Smooth muscle cell (in vitro differentiated cells): ENCODE results near the gene ARL5C. TPM values are rescaled to one million over a fixed set of nuclear protein-coding genes. Genes with fewer than 3 reads are reported as not detected.

ENCODE experiments used
- DNase-seq: peaks from one replicate; lab custom pipeline; 2025; ENCODE audit not compliant: unreplicated experiment; lab: John Stamatoyannopoulos, UW
- H2AFZ ChIP-seq: fragments of 200-600 bp; sonication (generic); 2 replicates; pipeline ENCODE4 v1.6.0; 2016; ENCODE audit warnings: antibody characterized with exemption, low read depth, mild to moderate bottlenecking
- H3F3A ChIP-seq: fragments of 200-600 bp; sonication (generic); 2 replicates; pipeline ENCODE4 v1.6.0; 2017; ENCODE audit warnings: antibody characterized with exemption, low read depth
- H3K27ac ChIP-seq: fragments of 200-600 bp; sonication (generic); 2 replicates; pipeline ENCODE4 v1.5.1; 2016; ENCODE audit warnings: low read depth, mild to moderate bottlenecking
- H3K27me3 ChIP-seq: fragments of 200-600 bp; sonication (generic); 2 replicates; pipeline ENCODE4 v1.6.1; 2016; ENCODE audit warnings: low read depth, mild to moderate bottlenecking
- H3K36me3 ChIP-seq: fragments of 200-600 bp; sonication (generic); 2 replicates; pipeline ENCODE4 v1.5.1; 2016; ENCODE audit warnings: low read depth
- H3K4me1 ChIP-seq: fragments of 200-600 bp; sonication (generic); 2 replicates; pipeline ENCODE4 v1.5.1; 2016; ENCODE audit warnings: low read depth
- H3K4me2 ChIP-seq: fragments of 200-600 bp; sonication (generic); 2 replicates; pipeline ENCODE4 v1.6.0; 2016; ENCODE audit warnings: mild to moderate bottlenecking
- H3K4me3 ChIP-seq: fragments of 200-600 bp; sonication (generic); 2 replicates; pipeline ENCODE4 v1.5.1; 2016; ENCODE audit warnings: mild to moderate bottlenecking
- H3K79me2 ChIP-seq: fragments of 200-600 bp; sonication (generic); 2 replicates; pipeline ENCODE4 v1.6.0; 2016; ENCODE audit warnings: low read depth, mild to moderate bottlenecking
- H3K9ac ChIP-seq: fragments of 200-600 bp; sonication (generic); 2 replicates; pipeline ENCODE4 v1.6.0; 2016; ENCODE audit warnings: low read depth
- H3K9me3 ChIP-seq: fragments of 200-600 bp; sonication (generic); replicated peaks from 2 replicates; pipeline ENCODE4 v1.5.1; 2016; ENCODE audit warnings: low read depth
- H4K20me1 ChIP-seq: fragments of 200-600 bp; sonication (generic); 2 replicates; pipeline ENCODE4 v1.6.0; 2016; ENCODE audit warnings: low read depth
- CTCF ChIP-seq: fragments of 200-600 bp; sonication (generic); IDR thresholded peaks from 2 replicates; pipeline ENCODE4 v1.5.1; 2017; ENCODE audit warnings: borderline replicate concordance, mild to moderate bottlenecking, antibody characterized with exemption; ENCODE audit not compliant: insufficient read depth, poor library complexity, severe bottlenecking
- WGBS: methylation state at CpG from one replicate; pipeline ENCODE4 v1.1.7; 2016; ENCODE audit warnings: low lambda C conversion rate; 5-methylcytosine and 5-hydroxymethylcytosine counted together
- polyA plus RNA-seq: library from polyadenylated mRNA; unstranded; fragments of >200 nt; fragmentation: Nextera tagmentation; extraction: Ambion mirVana; gene quantifications from 2 replicates; pipeline ENCODE4 v1.2.1, GENCODE V29; 2016
- total RNA-seq: library from RNA; depleted of rRNA; stranded (reverse); fragments of >200 nt; gene quantifications from 2 replicates; pipeline ENCODE4 v1.2.3, GENCODE V29; 2014

Gene ARL5C
- total and polyA plus RNA-seq, 2 experiments from 2014 or later = not detected

- peak within 1 kb of the TSS; percentile 72 for H3K4me3 ChIP-seq
- H3K27me3 ChIP-seq = peaks cover 11% of the 10 kb centered on the region
- no peaks in the 10 kb centered on the region for H3K36me3 ChIP-seq
- no peaks in the 10 kb centered on the region for H3K9me3 ChIP-seq
- no peaks in the 10 kb centered on the region for H3F3A ChIP-seq
- DNase-seq = no peak
- H3K4me2 ChIP-seq = peak within 1 kb of the TSS; percentile 84
- peak within 1 kb of the TSS; percentile 26 for H2AFZ ChIP-seq
- no peaks in the 10 kb centered on the region for H3K79me2 ChIP-seq
- H3K27ac ChIP-seq = no peak within 1 kb of the TSS
- no peak within 1 kb of the TSS for H3K9ac ChIP-seq
- no peaks in the 10 kb centered on the region for H4K20me1 ChIP-seq
- peaks cover 6% of the 10 kb centered on the region for H3K4me1 ChIP-seq
- WGBS = 1% methylated on average over 32 of the region's 68 CpGs
- no peak for TF ChIP-seq CTCF
These were observed 14.6 kb downstream of the ARL5C start, which contains the start of gene PLXDC1 for GRCh38 chr17:39151150-39151942. Gene PLXDC1 (minus strand): TSS chr17:39151637. CDS start chr17:39151437, 200 bp downstream.

- Histone ChIP-seq H2AFZ (no peak overlapping the region), H4K20me1 (no peaks in the 10 kb centered on the region), H3K79me2 (no peaks in the 10 kb centered on the region), H3K4me3 (peak overlapping the region; percentile 72), H3K9ac (no peak overlapping the region), H3K36me3 (no peaks in the 10 kb centered on the region), H3F3A (no peaks in the 10 kb centered on the region), H3K4me2 (peak overlapping the region; percentile 84), H3K9me3 (no peaks in the 10 kb centered on the region), H3K27me3 (peaks cover 11% of the 10 kb centered on the region), H3K4me1 (peaks cover 6% of the 10 kb centered on the region), H3K27ac (no peak overlapping the region)
- TF ChIP-seq CTCF = no peak
- 39% methylated on average over 5 of the region's 5 CpGs for WGBS
- no peak for DNase-seq
These were observed 15.2 kb downstream of the ARL5C start for GRCh38 chr17:39150795-39151149.

DNA sequence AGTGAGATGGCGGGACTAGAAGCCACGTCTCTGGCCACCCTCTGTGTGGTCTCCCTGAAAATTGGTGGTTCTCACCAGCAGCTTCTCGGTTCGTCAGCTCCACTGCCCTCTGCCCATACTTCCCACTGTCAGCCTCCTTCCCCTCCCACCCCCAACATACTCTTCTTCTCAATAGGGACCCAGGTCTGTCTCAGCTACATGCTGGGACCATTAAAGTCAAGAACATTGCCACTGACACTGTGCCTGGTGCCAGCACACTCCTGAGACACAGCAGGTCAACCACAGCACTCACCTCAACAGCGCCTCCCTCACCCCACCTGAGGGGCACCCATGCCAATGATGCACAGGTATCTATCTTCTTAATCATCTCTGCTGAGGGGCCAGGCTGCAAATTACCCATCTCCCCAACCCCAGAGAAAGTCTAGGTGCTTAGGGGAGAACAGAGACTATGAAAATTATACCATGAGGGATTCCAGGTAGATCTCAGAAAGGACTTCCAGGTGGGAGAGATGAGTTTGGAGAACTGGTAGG lies 15.8 kb downstream of the ARL5C start:
- Histone ChIP-seq H3K4me1 (peaks cover 6% of the 10 kb centered on the region), H3K36me3 (no peaks in the 10 kb centered on the region), H3K9ac (no peak overlapping the region), H3K4me2 (no peak overlapping the region), H2AFZ (no peak overlapping the region), H4K20me1 (no peaks in the 10 kb centered on the region), H3K79me2 (no peaks in the 10 kb centered on the region), H3F3A (no peaks in the 10 kb centered on the region), H3K27ac (no peak overlapping the region), H3K27me3 (peaks cover 11% of the 10 kb centered on the region), H3K9me3 (no peaks in the 10 kb centered on the region), H3K4me3 (no peak overlapping the region)
- DNase-seq = no peak
- 79% methylated on average over 5 of the region's 5 CpGs for WGBS
- TF ChIP-seq CTCF = no peak
